MCF 10A (cell line): Measurements from ENCODE around the gene TOMM5. TPM values are rescaled to one million over a fixed set of nuclear protein-coding genes. Genes with fewer than 3 reads are reported as not detected.
"Not testable (repeated sequence)": the region's sequence is repeated elsewhere in the genome, so short reads cannot be mapped to it uniquely, and the experiment has no call there.

Experiments used
- BruUV-seq: library from RNA; stranded (reverse); fragments of 400-500 nt; replicated peaks from 2 replicates; lab custom pipeline; 2021; lab: Mats Ljungman, UMichigan
- CTCF ChIA-PET: fragments of 300-600 bp; sonication (Branson Sonifier 250); formaldehyde crosslinking; extraction: SDS; loops from one replicate; lab custom pipeline; 2021; ENCODE audit warnings: antibody characterized with exemption, inconsistent platforms; lab: Yijun Ruan, JAX
- POLR2A ChIA-PET: fragments of 300-600, 350-650 bp; sonication (Branson Sonifier 250); formaldehyde crosslinking; extraction: SDS; loops from one replicate; lab custom pipeline; 2020; ENCODE audit warnings: antibody characterized with exemption, inconsistent platforms; lab: Yijun Ruan, JAX
- DNase-seq: peaks from one replicate; pipeline ENCODE4 v3.0.0-alpha.2; 2018; ENCODE audit not compliant: unreplicated experiment
- H3K27ac Mint-ChIP-seq: one replicate; pipeline ENCODE4 v1.8.0; 2022; ENCODE audit warnings: mild to moderate bottlenecking, low read depth, mixed read lengths; ENCODE audit not compliant: unreplicated experiment
- H3K27me3 Mint-ChIP-seq: one replicate; pipeline ENCODE4 v1.8.0; 2022; ENCODE audit warnings: mixed read lengths; ENCODE audit not compliant: insufficient read depth, unreplicated experiment
- H3K36me3 Mint-ChIP-seq: one replicate; pipeline ENCODE4 v1.8.0; 2022; ENCODE audit warnings: mild to moderate bottlenecking, moderate library complexity, mixed read lengths; ENCODE audit not compliant: insufficient read depth, unreplicated experiment
- H3K4me1 Mint-ChIP-seq: one replicate; pipeline ENCODE4 v1.8.0; 2022; ENCODE audit warnings: mixed read lengths; ENCODE audit not compliant: insufficient read depth, unreplicated experiment
- H3K4me3 Mint-ChIP-seq: one replicate; pipeline ENCODE4 v1.8.0; 2022; ENCODE audit warnings: mild to moderate bottlenecking, moderate library complexity, mixed read lengths; ENCODE audit not compliant: unreplicated experiment
- H3K9me3 Mint-ChIP-seq: one replicate; pipeline ENCODE4 v1.8.0; 2022; ENCODE audit warnings: mixed read lengths; ENCODE audit not compliant: unreplicated experiment
- CTCF ChIP-seq: fragments of 200-600 bp; IDR thresholded peaks from one replicate; pipeline ENCODE4 v1.8.0; 2022; ENCODE audit warnings: antibody characterized with exemption, mild to moderate bottlenecking; ENCODE audit not compliant: unreplicated experiment
- intact Hi-C: fragments of 100-400 bp; cut with micrococcal nuclease; formaldehyde crosslinking; loops from 2 replicates; pipeline ENCODE4 v1.14.1; 2022
- total RNA-seq: library from RNA; stranded (reverse); gene quantifications from 2 replicates; pipeline ENCODE4 v1.2.3, GENCODE V29; 2022

The TOMM5 gene
- total RNA-seq, 1 experiment from 2014 or later: 151 TPM

GRCh38 chr9:37608250-37608649 is 15.9 kb upstream of the TOMM5 start:
- Mint-ChIP-seq H3K9me3 (no peaks in the 10 kb centered on the region), H3K27ac (no peak overlapping the region), H3K4me3 (no peak overlapping the region), H3K4me1 (peaks cover 2% of the 10 kb centered on the region), H3K36me3 (no peaks in the 10 kb centered on the region), H3K27me3 (peaks cover 53% of the 10 kb centered on the region)
- POLR2A ChIA-PET: interaction anchor here (0.9 kb wide), 1 partner anchor 16 kb away, joined by 3 read pairs; the partner anchor contains the start of gene TOMM5
- intact Hi-C loops: no loop called here
- no peak for TF ChIP-seq CTCF
- CTCF ChIA-PET: no interaction called here
- no TSS peak for BruUV-seq
- DNase-seq: no peak

- peaks cover 10% of the 10 kb centered on the region for H3K4me1 Mint-ChIP-seq
- H3K27me3 Mint-ChIP-seq: peaks cover 49% of the 10 kb centered on the region
- no peaks in the 10 kb centered on the region for H3K36me3 Mint-ChIP-seq
- H3K4me3 Mint-ChIP-seq: no peak overlapping the region
- H3K9me3 Mint-ChIP-seq: no peaks in the 10 kb centered on the region
- no TSS peak for BruUV-seq
- ChIA-PET POLR2A (interaction anchor here (1.4 to 2.3 kb wide), 2 partner anchors 12 kb away, joined by 3 to 29 read pairs; partner anchors contain the start of gene TOMM5), CTCF (no interaction called here)
- no peak for TF ChIP-seq CTCF
- no peak for DNase-seq
- no peak overlapping the region for H3K27ac Mint-ChIP-seq
- intact Hi-C loops: no loop called here
Observed at GRCh38 chr9:37604296-37604695, 11.9 kb upstream of the TOMM5 start.

GRCh38 chr9:37602817-37603216 is 10.4 kb upstream of the TOMM5 start:
- Mint-ChIP-seq H3K9me3 (no peaks in the 10 kb centered on the region), H3K27ac (no peak overlapping the region), H3K36me3 (no peaks in the 10 kb centered on the region), H3K4me1 (peaks cover 10% of the 10 kb centered on the region), H3K27me3 (peaks cover 34% of the 10 kb centered on the region), H3K4me3 (no peak overlapping the region)
- POLR2A ChIA-PET: interaction anchor here (0.5 to 2.3 kb wide), 10 partner anchors 9 to 247 kb away, joined by 3 to 29 read pairs (median 4); partner anchors contain the start of genes EXOSC3, FBXO10 and TOMM5
- no TSS peak for BruUV-seq
- TF ChIP-seq CTCF: no peak
- intact Hi-C loops: no loop called here
- CTCF ChIA-PET: interaction anchor here (0.8 to 1.0 kb wide), 2 partner anchors 8 to 661 kb away, joined by 3 to 5 read pairs; no protein-coding TSS in a partner anchor
- peak; percentile 86 for DNase-seq

- POLR2A ChIA-PET: interaction anchor here (0.5 to 2.3 kb wide), 6 partner anchors 8 to 199 kb away, joined by 3 to 29 read pairs (median 5); partner anchors contain the start of genes DCAF10, EXOSC3 and TOMM5
- peaks cover 27% of the 10 kb centered on the region for H3K27me3 Mint-ChIP-seq
- H3K9me3 Mint-ChIP-seq, BruUV-seq, intact Hi-C loops, H3K36me3 Mint-ChIP-seq, DNase-seq, H3K27ac Mint-ChIP-seq, H3K4me3 Mint-ChIP-seq: not testable (repeated sequence)
- H3K4me1 Mint-ChIP-seq: peaks cover 10% of the 10 kb centered on the region
- CTCF ChIA-PET: interaction anchor here (0.6 to 1.0 kb wide), 2 partner anchors 151 to 662 kb away, joined by 3 to 5 read pairs; partner anchors contain the start of gene TRMT10B
Observed at GRCh38 chr9:37602061-37602460, 9.7 kb upstream of the TOMM5 start.
